Stimulated activated CD4-positive, alpha-beta T cell treated with anti-CD3 and anti-CD28 coated beads, Interleukin-4, amount 100 ng/mL, for 24 hours (primary cell): ENCODE measurements around the gene JAKMIP3.
"Not testable (repeated sequence)": the region's sequence is repeated elsewhere in the genome, so short reads cannot be mapped to it uniquely, and the experiment has no call there.

Experiments
- DNase-seq: peaks from one replicate; pipeline ENCODE4 v3.0.0-alpha.2; 2020

JAKMIP3 gene

GRCh38 chr10:132068431-132069121 is 2.8 kb downstream of the JAKMIP3 start:
- no peak for DNase-seq

GRCh38 chr10:132069122-132069848 is 3.5 kb downstream of the JAKMIP3 start:
- DNase-seq = no peak

GRCh38 chr10:132069849-132070182 is 4.1 kb downstream of the JAKMIP3 start:
- DNase-seq = no peak

GRCh38 chr10:132070724-132071123 is 5.0 kb downstream of the JAKMIP3 start:
- DNase-seq = no peak

- no peak for DNase-seq
These were observed 5.9 kb downstream of the JAKMIP3 start for GRCh38 chr10:132071667-132072066.

- no peak for DNase-seq
These were observed 10.3 kb downstream of the JAKMIP3 start for GRCh38 chr10:132075909-132076577.

GRCh38 chr10:132076578-132077081 is 10.9 kb downstream of the JAKMIP3 start:
- DNase-seq = no peak

- DNase-seq = no peak
These were observed 11.3 kb downstream of the JAKMIP3 start for GRCh38 chr10:132077091-132077490.

- no peak for DNase-seq
These were observed 13.1 kb downstream of the JAKMIP3 start for GRCh38 chr10:132078746-132079345.

GRCh38 chr10:132084384-132084783 is 18.6 kb downstream of the JAKMIP3 start:
- DNase-seq = not testable (repeated sequence)

GRCh38 chr10:132093236-132093635 is 27.5 kb downstream of the JAKMIP3 start:
- DNase-seq = not testable (repeated sequence)

- no peak for DNase-seq
These were observed 29.0 kb downstream of the JAKMIP3 start for GRCh38 chr10:132094581-132095234.

GRCh38 chr10:132095403-132096113 is 29.8 kb downstream of the JAKMIP3 start:
- no peak for DNase-seq

- DNase-seq = no peak
These were observed 30.5 kb downstream of the JAKMIP3 start for GRCh38 chr10:132096223-132096622.

- no peak for DNase-seq
These were observed 31.2 kb downstream of the JAKMIP3 start for GRCh38 chr10:132096863-132097478.

- DNase-seq = no peak
These were observed 32.0 kb downstream of the JAKMIP3 start for GRCh38 chr10:132097609-132098377.

- no peak for DNase-seq
These were observed 33.0 kb downstream of the JAKMIP3 start for GRCh38 chr10:132098539-132099388.

GRCh38 chr10:132099389-132100090 is 33.8 kb downstream of the JAKMIP3 start:
- DNase-seq = no peak

GRCh38 chr10:132100091-132100481 is 34.3 kb downstream of the JAKMIP3 start:
- no peak for DNase-seq
